Neural cell (in vitro differentiated cells): ENCODE results near the gene AHRR.

ENCODE experiments used
- CTCF ChIP-seq: fragments of 450-650 bp; IDR thresholded peaks from 2 replicates; pipeline ENCODE4 v1.5.1; 2014; ENCODE audit warnings: antibody characterized with exemption, mild to moderate bottlenecking, moderate library complexity; ENCODE audit not compliant: poor library complexity, severe bottlenecking
- EP300 ChIP-seq: fragments of 450-650 bp; conservative IDR thresholded peaks from 2 replicates; pipeline ENCODE4 v1.6.1; 2014; ENCODE audit warnings: antibody characterized with exemption, mild to moderate bottlenecking, moderate library complexity; ENCODE audit not compliant: poor library complexity, severe bottlenecking
- EZH2 ChIP-seq: fragments of 200-600, 300-800 bp; shearing (Covaris generic), sonication (generic); IDR thresholded peaks from 2 replicates; pipeline ENCODE4 v1.6.1; 2014; ENCODE audit warnings: antibody characterized with exemption, low read length, borderline replicate concordance, mild to moderate bottlenecking; ENCODE audit not compliant: insufficient read depth, poor library complexity, severe bottlenecking
- POLR2AphosphoS5 ChIP-seq: IDR thresholded peaks from 2 replicates; pipeline ENCODE4 v1.6.1; 2012
- REST ChIP-seq: IDR thresholded peaks from 2 replicates; pipeline ENCODE4 v1.6.1; 2012; ENCODE audit warnings: borderline replicate concordance
- SMC3 ChIP-seq: fragments of 450-650 bp; conservative IDR thresholded peaks from 2 replicates; pipeline ENCODE4 v1.6.1; 2014; ENCODE audit warnings: antibody characterized with exemption, mild to moderate bottlenecking, moderate library complexity; ENCODE audit not compliant: poor library complexity
- TAF1 ChIP-seq: IDR thresholded peaks from 2 replicates; pipeline ENCODE4 v1.6.1; 2012; ENCODE audit warnings: low read depth

- TF ChIP-seq CTCF = no peak
- no peak for TF ChIP-seq POLR2AphosphoS5
- TF ChIP-seq SMC3 = no peak
- TF ChIP-seq REST = no peak
- TF ChIP-seq EP300 = no peak
- no peak for TF ChIP-seq TAF1
- TF ChIP-seq EZH2 = no peak
Measured at GRCh38 chr5:310516-310915, 11.0 kb upstream of the AHRR start.
